GM21825 (cell line): ENCODE measurements around the gene PRPF40B.

Experiments used
- ATAC-seq: cut with Tn5 transposase; IDR thresholded peaks from one replicate; pipeline ENCODE4 v1.9.1; 2021; ENCODE audit warnings: mild to moderate bottlenecking, moderate library complexity; ENCODE audit not compliant: unreplicated experiment

PRPF40B gene

GRCh38 chr12:49655595-49656236 is 32.4 kb downstream of the PRPF40B start:
- no peak for ATAC-seq

- ATAC-seq = no peak
Measured at GRCh38 chr12:49658276-49658675, 34.9 kb downstream of the PRPF40B start.

GRCh38 chr12:49659753-49660152 is 36.4 kb downstream of the PRPF40B start:
- ATAC-seq = no peak

GRCh38 chr12:49661191-49661590 is 37.8 kb downstream of the PRPF40B start:
- no peak for ATAC-seq

GRCh38 chr12:49661746-49662145 is 38.4 kb downstream of the PRPF40B start:
- no peak for ATAC-seq

- peak; percentile 65 for ATAC-seq
Measured at GRCh38 chr12:49662998-49663843, 39.9 kb downstream of the PRPF40B start.

GRCh38 chr12:49664167-49664566 is 40.8 kb downstream of the PRPF40B start:
- no peak for ATAC-seq

- ATAC-seq = peak; percentile 51
Measured at GRCh38 chr12:49664591-49665239, 41.4 kb downstream of the PRPF40B start.

- ATAC-seq = no peak
Measured at GRCh38 chr12:49665384-49665783, 42.0 kb downstream of the PRPF40B start.

- ATAC-seq = no peak
Measured at GRCh38 chr12:49666176-49666575, 42.8 kb downstream of the PRPF40B start.

GRCh38 chr12:49667325-49668090 is 44.1 kb downstream of the PRPF40B start:
- ATAC-seq = no peak

- ATAC-seq = no peak
Measured at GRCh38 chr12:49669796-49670195, 46.4 kb downstream of the PRPF40B start.

- ATAC-seq = no peak
Measured at GRCh38 chr12:49671031-49671765, 47.8 kb downstream of the PRPF40B start.

- ATAC-seq = no peak
Measured at GRCh38 chr12:49672301-49673217, 49.2 kb downstream of the PRPF40B start.

GRCh38 chr12:49673446-49674317 is 50.3 kb downstream of the PRPF40B start:
- no peak for ATAC-seq

GRCh38 chr12:49674318-49674981 is 51.1 kb downstream of the PRPF40B start:
- no peak for ATAC-seq

GRCh38 chr12:49675137-49675536 is 51.8 kb downstream of the PRPF40B start:
- no peak for ATAC-seq

- ATAC-seq = no peak
Measured at GRCh38 chr12:49678711-49679110, 55.4 kb downstream of the PRPF40B start.
